ENCODE measurements around the gene MRPS9. TPM values are rescaled to one million over a fixed set of nuclear protein-coding genes. Genes with fewer than 3 reads are reported as not detected.

The MRPS9 gene
- total and polyA plus RNA-seq, 4 donors, result 17.1 to 28.6 (median 19.5) TPM

- peaks cover 0 to 9% (median 2%) of the 10 kb centered on the region in 4 donors for H3K36me3 ChIP-seq (ENCODE audit: control insufficient read depth in 4 of 4, insufficient read depth in 4 of 4, low read length in 4 of 4)
- no peak for ATAC-seq (ENCODE audit: insufficient read depth, low FRiP score)
- 59 to 79% methylated on average over 5 of the region's 5 CpGs for WGBS, 2 donors
Observed at GRCh38 chr2:105090091-105090490, 52.2 kb downstream of the MRPS9 start.

DNA sequence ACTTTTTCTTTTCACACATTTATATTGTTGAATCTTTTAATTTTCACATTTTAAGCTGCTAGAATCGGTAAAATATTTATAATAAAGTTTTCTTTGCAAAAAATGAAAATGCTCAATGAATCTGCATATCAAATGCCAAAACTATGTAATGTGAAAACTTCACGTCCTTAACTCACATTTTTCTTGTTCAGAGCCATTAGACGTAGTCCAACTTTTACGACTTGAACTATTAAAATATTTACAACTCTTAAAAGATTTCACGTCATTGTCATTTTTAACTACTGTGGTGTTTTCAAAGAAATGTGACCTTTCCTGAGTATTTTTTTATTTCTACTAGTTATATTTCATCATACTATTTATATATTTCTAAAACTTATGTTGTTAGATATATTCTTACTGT is 54.9 kb downstream of the MRPS9 start:
- Histone ChIP-seq H3K9ac (ENCODE audit: insufficient read depth in 1 of 2, low read length in 2 of 2) (no peak overlapping the region), H3K4me1 (ENCODE audit: control insufficient read depth in 5 of 5, insufficient read depth in 5 of 5, low read length in 5 of 5) (peaks cover 0 to 5% (median 0%) of the 10 kb centered on the region in 5 donors), H3K36me3 (ENCODE audit: control insufficient read depth in 4 of 4, insufficient read depth in 4 of 4, low read length in 4 of 4) (peaks cover 3 to 12% (median 8%) of the 10 kb centered on the region in 4 donors), H3K4me3 (no peak overlapping the region), H3K27ac (ENCODE audit: low read depth in 1 of 2, low read length in 1 of 2) (no peak overlapping the region), H3K27me3 (ENCODE audit: control insufficient read depth in 3 of 3, insufficient read depth in 3 of 3, low read length in 2 of 3) (no peaks in the 10 kb centered on the region), H3K9me3 (ENCODE audit: control insufficient read depth in 4 of 4, insufficient read depth in 3 of 4, low read length in 3 of 4) (no peaks in the 10 kb centered on the region)
- DNase-seq (no peak), ATAC-seq (ENCODE audit: insufficient read depth, low FRiP score) (no peak)
- TF ChIP-seq, protein P1, sequence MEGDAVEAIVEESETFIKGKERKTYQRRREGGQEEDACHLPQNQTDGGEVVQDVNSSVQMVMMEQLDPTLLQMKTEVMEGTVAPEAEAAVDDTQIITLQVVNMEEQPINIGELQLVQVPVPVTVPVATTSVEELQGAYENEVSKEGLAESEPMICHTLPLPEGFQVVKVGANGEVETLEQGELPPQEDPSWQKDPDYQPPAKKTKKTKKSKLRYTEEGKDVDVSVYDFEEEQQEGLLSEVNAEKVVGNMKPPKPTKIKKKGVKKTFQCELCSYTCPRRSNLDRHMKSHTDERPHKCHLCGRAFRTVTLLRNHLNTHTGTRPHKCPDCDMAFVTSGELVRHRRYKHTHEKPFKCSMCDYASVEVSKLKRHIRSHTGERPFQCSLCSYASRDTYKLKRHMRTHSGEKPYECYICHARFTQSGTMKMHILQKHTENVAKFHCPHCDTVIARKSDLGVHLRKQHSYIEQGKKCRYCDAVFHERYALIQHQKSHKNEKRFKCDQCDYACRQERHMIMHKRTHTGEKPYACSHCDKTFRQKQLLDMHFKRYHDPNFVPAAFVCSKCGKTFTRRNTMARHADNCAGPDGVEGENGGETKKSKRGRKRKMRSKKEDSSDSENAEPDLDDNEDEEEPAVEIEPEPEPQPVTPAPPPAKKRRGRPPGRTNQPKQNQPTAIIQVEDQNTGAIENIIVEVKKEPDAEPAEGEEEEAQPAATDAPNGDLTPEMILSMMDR (IDR thresholded peaks at IDR 0.05; ENCODE audit: control extremely low read depth, extremely low read depth), result no peak
- WGBS, 2 donors, result 94 to 96% methylated on average over 5 of the region's 5 CpGs

More at GRCh38 chr2:105090091-105090490, 52.2 kb downstream of the MRPS9 start:
- Histone ChIP-seq H3K9ac (ENCODE audit: insufficient read depth in 1 of 2, low read length in 2 of 2) (no peak overlapping the region), H3K4me3 (no peak overlapping the region), H3K4me1 (ENCODE audit: control insufficient read depth in 5 of 5, insufficient read depth in 5 of 5, low read length in 5 of 5) (peaks cover 0 to 5% (median 0%) of the 10 kb centered on the region in 5 donors), H3K27ac (ENCODE audit: low read depth in 1 of 2, low read length in 1 of 2) (no peak overlapping the region), H3K9me3 (ENCODE audit: control insufficient read depth in 4 of 4, insufficient read depth in 3 of 4, low read length in 3 of 4) (no peaks in the 10 kb centered on the region), H3K27me3 (ENCODE audit: control insufficient read depth in 3 of 3, insufficient read depth in 3 of 3, low read length in 2 of 3) (no peaks in the 10 kb centered on the region)
- no peak for DNase-seq
- TF ChIP-seq, protein P1 (IDR thresholded peaks at IDR 0.05; ENCODE audit: control extremely low read depth, extremely low read depth), result no peak

- DNase-seq (no peak), ATAC-seq (ENCODE audit: insufficient read depth, low FRiP score) (no peak)
- peaks cover 15 to 24% (median 22%) of the 10 kb centered on the region in 4 donors for H3K36me3 ChIP-seq (ENCODE audit: control insufficient read depth in 4 of 4, insufficient read depth in 4 of 4, low read length in 4 of 4)
- H3K27me3 ChIP-seq (ENCODE audit: control insufficient read depth in 3 of 3, insufficient read depth in 3 of 3, low read length in 2 of 3), result no peaks in the 10 kb centered on the region
- TF ChIP-seq, protein P1 (IDR thresholded peaks at IDR 0.05; ENCODE audit: control extremely low read depth, extremely low read depth), result no peak
- no peak overlapping the region for H3K4me3 ChIP-seq
- no peaks in the 10 kb centered on the region for H3K4me1 ChIP-seq (ENCODE audit: control insufficient read depth in 5 of 5, insufficient read depth in 5 of 5, low read length in 5 of 5)
- 91 to 98% methylated on average over 1 of the region's 1 CpG for WGBS, 2 donors
- no peaks in the 10 kb centered on the region for H3K9me3 ChIP-seq (ENCODE audit: control insufficient read depth in 4 of 4, insufficient read depth in 3 of 4, low read length in 3 of 4)
- H3K9ac ChIP-seq (ENCODE audit: insufficient read depth in 1 of 2, low read length in 2 of 2), result no peak overlapping the region
- no peak overlapping the region for H3K27ac ChIP-seq (ENCODE audit: low read depth in 1 of 2, low read length in 1 of 2)
Observed at GRCh38 chr2:105099153-105099552, 61.3 kb downstream of the MRPS9 start.
